ENCODE measurements around the gene CD81. TPM values are rescaled to one million over a fixed set of nuclear protein-coding genes. Genes with fewer than 3 reads are reported as not detected.

The CD81 gene
- total RNA-seq, 1 experiment from 2014 or later: 296 TPM

DNA sequence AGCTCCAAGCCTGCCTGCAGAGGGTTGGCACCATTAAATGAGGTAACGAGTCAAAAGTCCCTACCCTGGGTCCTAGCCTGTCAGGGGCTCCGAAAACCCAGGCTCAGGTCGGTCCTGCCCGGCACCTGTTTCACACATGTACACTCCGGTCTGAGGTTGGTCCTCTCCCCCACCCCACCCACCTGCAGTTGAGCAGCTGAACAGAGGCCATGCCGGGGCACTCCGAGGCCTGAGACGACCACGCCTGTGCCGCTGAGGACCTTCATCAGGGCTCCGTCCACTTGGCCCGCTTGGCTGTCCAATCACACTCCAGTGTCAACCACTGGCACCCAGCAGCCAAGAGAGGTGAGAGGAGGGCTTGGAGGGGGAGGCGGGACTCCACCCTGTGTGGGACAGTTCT is 25.0 kb downstream of the CD81 start:
- peak overlapping the region; percentile 100 for H3K4me3 ChIP-seq (replicated peaks in 1 of 2; ENCODE audit: low read depth in 1 of 2, low read length in 2 of 2)
- ChIA-PET RAD21 (ENCODE audit: low non-redundant PET in 1 of 2, low total read pairs in 2 of 2, uncharacterized antibody in 2 of 2, unreplicated experiment in 2 of 2) (no interaction called here), CTCF (interaction anchor here (5.0 kb wide), 1 partner anchor 18 kb away, joined by 42 read pairs; no protein-coding TSS in a partner anchor), POLR2A (no interaction called here)
- DNase-seq (ENCODE audit: low read depth, low spot score) (no peak), ATAC-seq (no peak)
- H3K36me3 ChIP-seq (ENCODE audit: control insufficient read depth in 1 of 2, insufficient read depth in 2 of 2, low read length in 2 of 2): peaks cover 7 to 10% of the 10 kb centered on the region in 2 experiments; a peak in 3 of 4 replicates
- TF ChIP-seq REST (IDR thresholded peaks at IDR 0.05; ENCODE audit: low read depth) (no peak), EZH2phosphoT487 (IDR thresholded peaks at IDR 0.05; ENCODE audit: borderline replicate concordance) (no peak), JUND (IDR thresholded peaks at IDR 0.05) (no peak), ZFX (IDR thresholded peaks at IDR 0.05) (no peak)
- TF ChIP-seq, protein P1, sequence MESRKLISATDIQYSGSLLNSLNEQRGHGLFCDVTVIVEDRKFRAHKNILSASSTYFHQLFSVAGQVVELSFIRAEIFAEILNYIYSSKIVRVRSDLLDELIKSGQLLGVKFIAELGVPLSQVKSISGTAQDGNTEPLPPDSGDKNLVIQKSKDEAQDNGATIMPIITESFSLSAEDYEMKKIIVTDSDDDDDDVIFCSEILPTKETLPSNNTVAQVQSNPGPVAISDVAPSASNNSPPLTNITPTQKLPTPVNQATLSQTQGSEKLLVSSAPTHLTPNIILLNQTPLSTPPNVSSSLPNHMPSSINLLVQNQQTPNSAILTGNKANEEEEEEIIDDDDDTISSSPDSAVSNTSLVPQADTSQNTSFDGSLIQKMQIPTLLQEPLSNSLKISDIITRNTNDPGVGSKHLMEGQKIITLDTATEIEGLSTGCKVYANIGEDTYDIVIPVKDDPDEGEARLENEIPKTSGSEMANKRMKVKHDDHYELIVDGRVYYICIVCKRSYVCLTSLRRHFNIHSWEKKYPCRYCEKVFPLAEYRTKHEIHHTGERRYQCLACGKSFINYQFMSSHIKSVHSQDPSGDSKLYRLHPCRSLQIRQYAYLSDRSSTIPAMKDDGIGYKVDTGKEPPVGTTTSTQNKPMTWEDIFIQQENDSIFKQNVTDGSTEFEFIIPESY (IDR thresholded peaks at IDR 0.05; ENCODE audit: extremely low read depth, insufficient replicate concordance, low read length): no peak
- intact Hi-C loops (cut with micrococcal nuclease): loop anchor here (5.0 kb wide), 3 partner anchors 95 to 220 kb away; no protein-coding TSS in a partner anchor
- no peaks in the 10 kb centered on the region for H3K9me3 ChIP-seq (ENCODE audit: control insufficient read depth in 1 of 2, insufficient read depth in 1 of 2, low read depth in 1 of 2, low read length in 2 of 2)
- no peaks in the 10 kb centered on the region for H3K27me3 ChIP-seq (ENCODE audit: insufficient read depth, low read length)
- no TSS peak for BruUV-seq (replicated peaks)
- H3K27ac ChIP-seq (ENCODE audit: low read depth, low read length): peak overlapping the region; percentile 73; the same call in 1 of the 2 replicates
- no peak overlapping the region for H2AFZ ChIP-seq (ENCODE audit: low read depth, low read length, poor library complexity, severe bottlenecking)
- peaks cover 16 to 27% of the 10 kb centered on the region in 2 experiments for H3K4me1 ChIP-seq (ENCODE audit: control insufficient read depth in 1 of 2, insufficient read depth in 2 of 2, low read length in 2 of 2)
- H4K20me1 ChIP-seq (ENCODE audit: insufficient read depth): no peaks in the 10 kb centered on the region
- peaks cover 20% of the 10 kb centered on the region for H3K79me2 ChIP-seq (ENCODE audit: insufficient read depth, low read length)
- peak overlapping the region; percentile 97 for H3K4me2 ChIP-seq (ENCODE audit: low read length)
- peak overlapping the region; percentile 96 for H3K9ac ChIP-seq (ENCODE audit: low read length)
- no peaks in the 10 kb centered on the region for H3K9me2 ChIP-seq (ENCODE audit: insufficient read depth)

Measured in HCT116 (cell line).